GM23248 (cell line): ENCODE measurements around the gene GBE1.

Source experiments
- EZH2 ChIP-seq: fragments of 200-600 bp; sonication (generic); IDR thresholded peaks from 2 replicates; pipeline ENCODE4 v1.6.1; 2018; ENCODE audit warnings: antibody characterized with exemption, mild to moderate bottlenecking; ENCODE audit not compliant: insufficient read depth, poor library complexity, severe bottlenecking
- EZH2phosphoT487 ChIP-seq: fragments of 200-600 bp; sonication (generic); IDR thresholded peaks from 2 replicates; pipeline ENCODE4 v1.6.1; 2018; ENCODE audit warnings: antibody characterized with exemption, moderate library complexity, mild to moderate bottlenecking, low read depth; ENCODE audit not compliant: insufficient read depth

DNA sequence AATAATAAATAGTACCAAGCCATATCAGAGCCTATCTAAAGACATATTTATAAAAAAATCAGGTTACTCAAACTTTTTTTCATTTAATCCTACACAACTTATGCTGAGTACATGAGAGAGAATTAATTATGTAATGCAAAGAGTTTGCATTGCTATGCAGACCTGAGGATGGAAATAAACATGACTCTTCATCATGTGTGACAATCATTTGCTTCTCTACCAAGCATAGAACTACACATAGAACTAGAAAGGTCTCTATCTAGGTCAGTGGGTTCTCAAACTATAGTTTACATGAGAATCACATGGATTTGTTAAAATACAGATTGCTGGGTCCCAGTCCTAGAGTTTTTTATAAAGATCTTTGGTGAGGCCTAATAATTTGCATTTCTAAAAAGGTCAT, 86.8 kb downstream of the GBE1 start:
- TF ChIP-seq EZH2, result no peak
- TF ChIP-seq EZH2phosphoT487, result no peak
